ENCODE results near the gene KLHL25.
A peak's percentile ranks its signal among the peaks of the same experiment; 100 is the strongest.
"Not testable (repeated sequence)": the region's sequence is repeated elsewhere in the genome, so short reads cannot be mapped to it uniquely, and the experiment has no call there.

The KLHL25 gene

GRCh38 chr15:85794598-85795336, at the start of gene KLHL25:
KLHL25 (minus strand) TSS chr15:85794925; CDS start chr15:85769810, 25,115 bp downstream.
- peak; percentile 76 to 85 (median 84) for DNase-seq (ENCODE audit: low read depth in 2 of 3, low spot score in 1 of 3)

- DNase-seq (ENCODE audit: low read depth in 2 of 3, low spot score in 1 of 3) = no peak
Observed at GRCh38 chr15:85840802-85841152, 46.1 kb upstream of the KLHL25 start.

- peak; percentile 65 to 79 (median 77) for DNase-seq (ENCODE audit: low read depth in 2 of 3, low spot score in 1 of 3)
Observed at GRCh38 chr15:85840079-85840801, 45.5 kb upstream of the KLHL25 start.

DNA sequence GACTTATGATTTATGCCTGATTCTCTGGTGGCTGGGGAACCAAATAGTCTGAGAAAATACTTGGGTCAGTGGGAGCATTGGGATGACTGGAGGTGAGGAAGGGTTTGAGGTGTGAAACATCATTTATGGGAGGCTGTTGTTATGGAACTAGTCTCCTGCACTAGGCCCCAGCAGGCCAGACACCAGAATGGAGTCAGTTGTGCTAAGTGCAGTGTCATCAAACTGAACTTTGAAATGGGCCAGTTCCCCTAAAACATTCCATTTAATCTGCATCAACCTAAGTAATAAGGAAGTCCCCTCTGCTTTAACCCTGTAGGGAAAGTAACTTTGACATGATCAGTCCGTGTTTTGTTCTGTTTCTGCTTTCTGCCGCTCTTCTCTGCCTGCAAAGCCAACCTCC, 44.9 kb upstream of the KLHL25 start:
- DNase-seq (ENCODE audit: low read depth in 2 of 3, low spot score in 1 of 3) = no peak

DNA sequence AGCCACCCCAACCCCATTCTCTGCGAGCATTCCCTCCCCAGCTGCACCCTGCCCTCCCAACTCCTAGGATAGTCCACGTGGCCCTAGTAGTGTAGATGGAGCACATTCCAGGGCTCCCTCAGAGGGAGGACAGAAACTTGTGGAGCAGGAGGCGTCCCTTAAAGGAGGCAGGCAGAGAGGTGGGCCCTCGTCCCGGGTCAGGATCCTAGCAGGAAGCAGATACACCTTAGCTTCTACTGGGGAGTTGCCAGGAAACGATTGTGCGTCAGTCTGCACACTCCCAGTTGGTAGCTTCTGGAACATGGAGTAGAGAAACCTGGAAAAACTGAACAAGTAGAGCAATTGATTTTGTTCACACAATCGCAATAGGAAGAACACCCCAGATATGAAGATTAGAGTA, 43.9 kb upstream of the KLHL25 start:
- DNase-seq (ENCODE audit: low read depth in 2 of 3, low spot score in 1 of 3) = no peak

DNA sequence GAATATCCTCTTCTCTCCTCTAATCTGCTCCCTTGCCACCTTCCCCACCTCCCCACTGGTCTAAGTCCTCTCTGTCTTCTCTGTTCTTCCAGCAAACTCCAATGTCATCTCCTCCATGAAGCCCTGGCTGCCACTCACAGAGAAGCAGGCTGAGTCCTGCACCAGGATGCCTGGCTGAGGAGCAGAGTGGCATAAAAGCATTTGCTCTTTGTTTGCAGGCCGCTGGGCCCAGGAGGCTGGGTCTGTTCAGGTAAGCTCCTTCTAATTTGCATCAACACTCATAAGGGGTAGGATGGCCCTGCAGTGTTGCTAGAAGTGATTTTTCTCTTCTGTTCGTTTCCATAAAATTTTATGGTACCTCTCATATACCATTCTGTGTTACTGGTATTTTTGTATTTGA, 43.2 kb upstream of the KLHL25 start:
- DNase-seq (ENCODE audit: low read depth in 2 of 3, low spot score in 1 of 3) = no peak

DNA sequence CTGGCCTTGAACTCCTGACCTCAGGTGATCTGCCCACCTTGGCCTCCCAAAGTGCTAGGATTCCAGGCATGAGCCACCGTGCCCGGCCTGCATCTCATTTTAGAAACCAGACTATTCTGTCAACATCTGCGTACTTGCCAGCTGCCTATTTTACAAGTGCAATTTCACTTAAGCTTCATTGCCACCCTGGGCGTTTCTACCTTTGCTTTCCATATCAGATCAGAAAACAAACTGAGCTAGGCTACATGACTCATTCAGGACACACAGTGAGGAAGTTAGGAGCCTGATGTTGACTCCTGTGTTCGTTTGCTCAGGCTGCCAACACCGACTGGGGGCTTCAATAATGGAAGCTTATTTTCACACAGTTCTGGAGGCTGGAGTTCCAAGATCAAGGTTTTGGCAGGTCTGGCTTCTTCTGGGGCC, 42.3 kb upstream of the KLHL25 start:
- DNase-seq (ENCODE audit: low read depth in 2 of 3, low spot score in 1 of 3) = no peak

- DNase-seq (ENCODE audit: low read depth in 2 of 3, low spot score in 1 of 3) = no peak
Observed at GRCh38 chr15:85834651-85835050, 39.9 kb upstream of the KLHL25 start.

DNA sequence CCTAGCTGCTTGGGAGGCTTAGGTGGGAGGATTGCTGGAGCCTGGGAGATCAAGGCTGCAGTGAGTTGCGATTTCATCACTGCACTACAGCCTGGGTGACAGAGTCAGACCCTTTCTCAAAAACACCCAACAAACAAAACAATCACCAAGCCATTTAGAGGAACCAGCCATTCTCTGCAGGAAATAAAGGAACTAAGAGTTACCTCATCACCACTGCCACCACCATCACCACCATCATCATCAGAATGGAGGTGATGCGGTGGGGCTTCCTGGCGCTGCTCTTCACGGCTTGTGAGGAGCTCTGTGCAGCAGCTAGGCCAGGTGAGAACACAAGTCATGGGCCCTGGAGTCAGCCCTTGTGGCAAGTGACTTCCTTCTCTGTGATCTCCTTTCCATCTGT, 37.7 kb upstream of the KLHL25 start:
- no peak for DNase-seq (ENCODE audit: low read depth in 2 of 3, low spot score in 1 of 3)

DNA sequence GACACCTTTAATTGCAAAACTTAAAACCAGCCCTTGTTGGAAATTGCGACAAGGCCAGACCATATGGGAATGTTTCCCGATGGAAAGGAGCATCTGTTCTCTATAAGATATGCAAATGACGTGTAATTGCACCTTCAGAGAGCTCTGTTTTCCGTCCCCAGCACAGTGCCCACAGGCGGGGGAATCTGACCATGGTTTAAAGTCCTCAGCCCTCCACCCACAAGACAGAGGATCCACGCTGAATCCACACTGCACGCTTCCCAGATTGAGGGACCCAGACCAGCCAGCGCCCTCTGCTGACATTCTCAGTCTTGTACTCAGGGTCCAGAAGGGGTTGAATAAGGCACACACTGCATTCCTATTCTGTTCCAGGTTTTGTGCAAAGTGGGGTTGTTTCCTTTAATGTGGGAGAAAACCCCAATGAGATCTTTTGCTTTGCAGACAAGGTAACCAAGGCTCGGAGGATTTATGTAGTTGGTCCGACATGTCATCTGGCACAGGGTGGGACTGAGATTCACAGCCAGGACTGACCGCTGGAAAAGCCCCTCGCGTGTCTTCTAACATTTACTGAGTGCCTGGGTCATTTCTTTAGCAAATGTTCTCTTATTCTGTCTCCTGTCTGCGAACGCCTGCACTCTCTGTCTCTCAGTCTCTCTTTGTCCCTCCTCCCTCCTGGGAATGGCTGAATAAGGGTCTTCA, 36.8 kb upstream of the KLHL25 start:
- peak in 2 of 3 donors; percentile 16 to 30 for DNase-seq (ENCODE audit: low read depth in 2 of 3, low spot score in 1 of 3)

GRCh38 chr15:85829754-85830153, 35.0 kb upstream of the KLHL25 start:
- DNase-seq (ENCODE audit: low read depth in 2 of 3, low spot score in 1 of 3) = not testable (repeated sequence)

DNA sequence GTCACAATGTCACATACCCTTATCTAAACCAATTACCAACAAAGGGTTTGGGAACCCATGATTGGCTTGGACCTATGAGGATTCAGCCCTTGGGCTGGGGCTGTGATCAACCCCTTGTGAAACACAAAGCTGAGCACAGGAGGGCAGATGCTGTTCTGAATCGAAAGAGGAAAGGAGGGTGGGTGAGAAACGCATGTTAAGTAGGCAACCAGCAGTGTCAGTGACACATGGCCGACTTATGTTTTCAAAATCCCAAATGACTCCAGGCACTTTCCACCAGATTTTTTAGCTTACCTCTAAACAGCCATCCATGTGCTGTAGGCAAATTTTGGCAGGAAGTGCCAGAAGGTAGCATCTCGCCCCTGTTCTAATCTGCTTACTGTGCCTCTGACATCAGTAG, 34.1 kb upstream of the KLHL25 start:
- DNase-seq (ENCODE audit: low read depth in 2 of 3, low spot score in 1 of 3) = no peak

DNA sequence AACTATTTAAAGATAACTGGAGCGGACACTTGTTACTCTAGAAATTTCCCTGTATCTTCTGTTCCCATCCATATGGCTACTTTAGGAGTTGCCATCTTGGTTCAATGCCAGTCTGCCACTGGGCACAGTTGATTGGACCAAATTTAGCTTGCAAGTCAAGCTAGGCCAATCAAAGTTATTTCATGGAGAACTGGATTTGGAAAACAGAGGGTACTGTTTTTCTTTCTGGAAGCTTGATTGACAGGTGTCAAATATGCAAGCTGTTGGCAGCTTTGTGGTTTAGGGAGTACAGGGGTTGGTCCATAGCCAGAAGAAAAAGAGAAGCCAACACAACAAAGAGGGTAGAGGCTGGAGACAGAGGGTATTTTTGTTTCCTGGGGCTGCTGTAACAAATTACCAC, 33.4 kb upstream of the KLHL25 start:
- no peak for DNase-seq (ENCODE audit: low read depth in 2 of 3, low spot score in 1 of 3)

GRCh38 chr15:85826756-85827515, 32.2 kb upstream of the KLHL25 start:
- DNase-seq (ENCODE audit: low read depth in 2 of 3, low spot score in 1 of 3) = no peak

- DNase-seq (ENCODE audit: low read depth in 2 of 3, low spot score in 1 of 3) = no peak
Observed at GRCh38 chr15:85825719-85826118, 31.0 kb upstream of the KLHL25 start.

- no peak for DNase-seq (ENCODE audit: low read depth in 2 of 3, low spot score in 1 of 3)
Observed at GRCh38 chr15:85825118-85825517, 30.4 kb upstream of the KLHL25 start.

DNA sequence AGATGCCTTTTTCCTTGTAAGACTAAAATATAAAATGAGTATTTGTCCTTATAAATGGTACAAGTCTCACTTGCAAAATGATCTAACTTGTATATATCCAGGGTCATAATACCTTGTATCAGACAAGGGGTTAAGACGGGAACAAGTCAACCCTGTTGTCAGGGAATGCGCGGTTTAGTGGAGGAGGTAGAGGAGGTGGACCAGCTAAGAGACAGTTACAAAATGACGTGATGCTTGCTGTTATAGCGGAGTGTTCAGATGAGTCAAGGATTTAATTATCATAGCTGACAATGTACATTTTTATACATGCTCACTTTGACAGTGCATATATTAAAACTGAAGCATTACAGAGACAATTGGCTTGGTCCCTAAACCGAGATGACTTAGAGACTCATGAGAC, 26.8 kb upstream of the KLHL25 start:
- no peak for DNase-seq (ENCODE audit: low read depth in 2 of 3, low spot score in 1 of 3)

DNA sequence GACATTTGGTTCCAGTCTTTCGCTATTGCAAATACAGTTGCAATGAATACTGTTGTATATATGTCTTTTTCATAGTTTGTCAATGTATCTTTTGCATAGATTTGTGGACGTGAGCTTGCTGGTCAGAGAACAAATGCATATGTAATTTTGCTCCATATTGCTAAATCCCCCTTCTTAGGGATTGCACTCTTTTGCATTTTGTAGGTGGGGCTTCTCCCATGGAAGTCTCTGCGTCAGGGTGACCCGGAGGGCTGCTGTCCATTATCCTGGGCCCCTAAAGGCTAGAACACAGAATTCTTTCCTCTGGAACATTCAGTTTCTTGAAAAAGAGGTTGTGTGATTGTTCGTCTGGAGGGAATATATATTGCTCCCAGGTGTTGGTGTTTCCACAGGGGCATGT, 25.2 kb upstream of the KLHL25 start:
- no peak for DNase-seq (ENCODE audit: low read depth in 2 of 3, low spot score in 1 of 3)

GRCh38 chr15:85813234-85813633, 18.5 kb upstream of the KLHL25 start:
- DNase-seq (ENCODE audit: low read depth in 2 of 3, low spot score in 1 of 3) = no peak

DNA sequence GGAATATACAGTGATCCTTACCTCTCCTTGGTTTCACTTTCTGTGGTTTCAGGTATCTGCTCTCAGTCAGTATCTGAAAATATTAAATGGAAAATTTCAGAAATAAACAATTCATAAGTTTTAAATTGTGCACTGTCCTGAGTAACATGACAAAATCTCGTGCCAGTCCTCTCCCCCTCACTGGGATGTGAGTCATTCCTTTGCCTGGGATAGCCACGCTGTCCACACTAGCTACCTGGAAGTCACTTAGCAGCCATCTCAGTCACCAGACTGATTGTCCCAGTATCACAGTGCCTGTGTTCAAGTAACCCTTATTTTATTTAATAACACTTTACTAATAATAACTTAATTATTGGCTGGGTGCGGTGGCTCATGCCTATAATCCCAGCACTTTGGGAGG, 15.3 kb upstream of the KLHL25 start:
- DNase-seq (ENCODE audit: low read depth in 2 of 3, low spot score in 1 of 3) = no peak

- no peak for DNase-seq (ENCODE audit: low read depth in 2 of 3, low spot score in 1 of 3)
Observed at GRCh38 chr15:85805420-85805819, 10.7 kb upstream of the KLHL25 start.
